ENCODE results near the gene NLGN2.

GRCh38 chr17:7429722-7430121 lies 22.1 kb downstream of the NLGN2 start:
- TF ChIP-seq CTCF (IDR thresholded peaks at IDR 0.05; ENCODE audit: insufficient read depth, low read length) (no peak), POLR2AphosphoS5 (IDR thresholded peaks at IDR 0.05; ENCODE audit: low read depth) (no peak)

Data from HL-60 (cell line).